VCaP (cell line): ENCODE measurements around the gene IFNL1.
"Not testable (repeated sequence)": the region's sequence is repeated elsewhere in the genome, so short reads cannot be mapped to it uniquely, and the experiment has no call there.

ENCODE experiments used
- H3K27ac ChIP-seq: fragments of 450-650 bp; 2 replicates; pipeline ENCODE4 v1.5.1; 2017
- TF ChIP-seq, protein P1 (sequence below): fragments of 450-650 bp; conservative IDR thresholded peaks from 2 replicates; pipeline ENCODE4 v1.5.1; 2017; ENCODE audit warnings: mild to moderate bottlenecking, moderate library complexity

The IFNL1 gene

GRCh38 chr19:39333507-39333906 is 37.3 kb downstream of the IFNL1 start:
- no peak overlapping the region for H3K27ac ChIP-seq
- TF ChIP-seq, protein P1, sequence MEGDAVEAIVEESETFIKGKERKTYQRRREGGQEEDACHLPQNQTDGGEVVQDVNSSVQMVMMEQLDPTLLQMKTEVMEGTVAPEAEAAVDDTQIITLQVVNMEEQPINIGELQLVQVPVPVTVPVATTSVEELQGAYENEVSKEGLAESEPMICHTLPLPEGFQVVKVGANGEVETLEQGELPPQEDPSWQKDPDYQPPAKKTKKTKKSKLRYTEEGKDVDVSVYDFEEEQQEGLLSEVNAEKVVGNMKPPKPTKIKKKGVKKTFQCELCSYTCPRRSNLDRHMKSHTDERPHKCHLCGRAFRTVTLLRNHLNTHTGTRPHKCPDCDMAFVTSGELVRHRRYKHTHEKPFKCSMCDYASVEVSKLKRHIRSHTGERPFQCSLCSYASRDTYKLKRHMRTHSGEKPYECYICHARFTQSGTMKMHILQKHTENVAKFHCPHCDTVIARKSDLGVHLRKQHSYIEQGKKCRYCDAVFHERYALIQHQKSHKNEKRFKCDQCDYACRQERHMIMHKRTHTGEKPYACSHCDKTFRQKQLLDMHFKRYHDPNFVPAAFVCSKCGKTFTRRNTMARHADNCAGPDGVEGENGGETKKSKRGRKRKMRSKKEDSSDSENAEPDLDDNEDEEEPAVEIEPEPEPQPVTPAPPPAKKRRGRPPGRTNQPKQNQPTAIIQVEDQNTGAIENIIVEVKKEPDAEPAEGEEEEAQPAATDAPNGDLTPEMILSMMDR, result no peak

DNA sequence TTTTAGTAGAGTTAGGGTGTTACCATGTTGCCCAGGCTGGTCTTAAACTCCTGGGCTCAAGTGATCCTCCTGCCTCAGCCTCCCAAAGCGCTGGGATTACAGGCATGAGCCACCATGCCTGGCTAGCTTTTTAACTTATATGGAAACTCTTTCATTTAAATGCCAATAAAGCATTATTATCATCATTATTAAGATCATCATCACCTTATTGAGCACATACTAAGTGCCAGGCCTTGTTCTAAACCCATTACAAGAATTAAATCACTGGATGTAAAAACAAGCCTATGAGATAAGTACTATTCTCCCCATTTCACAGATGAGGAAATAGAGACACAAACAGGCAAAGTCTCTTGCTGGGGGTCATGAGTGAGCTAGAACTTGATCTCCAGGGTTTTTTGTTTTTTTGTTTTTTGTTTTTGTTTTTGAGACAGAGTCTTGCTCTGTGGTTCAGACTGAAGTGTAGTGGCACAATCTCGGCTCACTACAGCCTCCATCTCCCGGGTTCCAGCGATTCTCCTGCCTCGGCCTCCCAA is 38.3 kb downstream of the IFNL1 start:
- H3K27ac ChIP-seq, result no peak overlapping the region
- TF ChIP-seq, protein P1, result no peak

DNA sequence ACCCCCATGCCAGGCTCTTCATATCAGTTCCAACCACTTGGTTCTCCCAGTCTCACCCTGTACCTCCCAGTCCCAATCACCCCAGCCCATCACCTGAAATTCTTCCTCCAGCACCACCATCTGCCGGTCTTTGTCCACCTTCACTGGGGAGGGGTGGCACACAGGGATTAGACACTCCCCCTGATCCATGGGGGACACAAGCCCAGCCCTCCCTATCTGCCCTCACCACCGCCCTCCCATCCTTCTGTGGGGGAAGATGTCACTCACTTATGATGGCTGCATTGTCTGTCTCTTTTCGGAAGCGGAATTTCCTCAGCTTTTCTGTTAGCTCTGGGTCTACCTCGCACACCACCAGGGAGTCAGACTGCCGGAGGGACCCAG is 39.0 kb downstream of the IFNL1 start:
- H3K27ac ChIP-seq, result no peak overlapping the region

GRCh38 chr19:39336483-39336882 is 40.3 kb downstream of the IFNL1 start:
- no peak overlapping the region for H3K27ac ChIP-seq
- TF ChIP-seq, protein P1, result no peak

More for the DNA sequence above, 39.0 kb downstream of the IFNL1 start:
- TF ChIP-seq, protein P1, result no peak

DNA sequence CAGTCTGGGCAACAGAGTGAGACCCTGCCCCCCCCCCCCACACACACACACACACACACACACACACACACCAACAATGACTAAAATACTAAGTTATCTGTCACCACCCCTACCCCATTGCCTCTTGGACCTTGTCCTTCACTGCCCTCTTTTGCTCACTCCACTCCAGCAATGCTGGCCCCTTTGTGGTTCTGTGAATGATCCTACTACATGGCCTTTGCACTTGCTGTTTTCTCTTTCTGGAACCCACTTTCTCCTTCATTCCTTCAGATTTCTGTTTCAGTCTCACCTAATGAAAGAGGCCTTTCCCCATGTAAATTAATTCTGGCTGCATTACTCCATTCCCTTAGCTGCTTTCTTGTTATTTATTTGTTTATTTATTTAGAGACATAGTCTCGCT is 43.5 kb downstream of the IFNL1 start:
- TF ChIP-seq, protein P1, result no peak
- H3K27ac ChIP-seq, result no peak overlapping the region

DNA sequence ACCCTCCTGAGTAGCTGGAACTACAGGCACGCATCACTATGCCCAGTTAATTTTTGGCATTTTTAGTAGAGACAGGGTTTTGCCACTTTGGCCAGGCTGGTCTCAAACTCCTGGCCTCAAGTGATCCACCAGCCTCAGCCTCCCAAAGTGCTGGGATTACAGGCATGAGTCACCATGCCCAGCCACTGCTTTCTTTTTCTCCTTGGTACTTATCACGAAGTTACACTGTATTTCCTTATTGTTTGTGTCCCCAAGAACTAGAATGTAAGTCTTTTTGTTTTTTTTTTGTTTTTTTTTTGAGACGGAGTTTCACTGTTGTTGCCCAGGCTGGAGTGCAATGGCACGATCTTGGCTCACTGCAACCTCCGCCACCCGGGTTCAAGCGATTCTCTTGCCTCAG is 43.9 kb downstream of the IFNL1 start:
- H3K27ac ChIP-seq, result not testable (repeated sequence)

GRCh38 chr19:39341129-39341718 is 45.0 kb downstream of the IFNL1 start:
- TF ChIP-seq, protein P1, result no peak
- H3K27ac ChIP-seq, result peak overlapping the region; percentile 89
